Stimulated activated CD8-positive, alpha-beta memory T cell treated with anti-CD3 and anti-CD28 coated beads, Interleukin-7, amount 100 ng/mL, for 48 hours (primary cell): Measurements from ENCODE around the gene INPP5D.
A peak's percentile ranks its signal among the peaks of the same experiment; 100 is the strongest.
"Not testable (repeated sequence)": the region's sequence is repeated elsewhere in the genome, so short reads cannot be mapped to it uniquely, and the experiment has no call there.

Experiments used
- DNase-seq, 2 donors: peaks; one replicate each; pipeline ENCODE4 v3.0.0-alpha.2; 2020; ENCODE audit warnings: low read depth in 1 of 2; ENCODE audit errors: extremely low read depth in 1 of 2

INPP5D gene

GRCh38 chr2:233092432-233093165 lies 32.5 kb downstream of the INPP5D start:
- no peak for DNase-seq

- no peak for DNase-seq
Measured at GRCh38 chr2:233093166-233093448, 33.0 kb downstream of the INPP5D start.

GRCh38 chr2:233093721-233094120 lies 33.6 kb downstream of the INPP5D start:
- no peak for DNase-seq

GRCh38 chr2:233094614-233095013 lies 34.5 kb downstream of the INPP5D start:
- DNase-seq = no peak

GRCh38 chr2:233096006-233096405 lies 35.9 kb downstream of the INPP5D start:
- no peak for DNase-seq

- DNase-seq = no peak
Measured at GRCh38 chr2:233098618-233099017, 38.5 kb downstream of the INPP5D start.

GRCh38 chr2:233099820-233100191 lies 39.7 kb downstream of the INPP5D start:
- DNase-seq = not testable (repeated sequence)

- DNase-seq = peak; percentile 56 to 75
Measured at GRCh38 chr2:233100192-233100998, 40.3 kb downstream of the INPP5D start.

GRCh38 chr2:233101141-233101540 lies 41.0 kb downstream of the INPP5D start:
- DNase-seq = no peak

GRCh38 chr2:233101816-233102215 lies 41.7 kb downstream of the INPP5D start:
- no peak for DNase-seq

GRCh38 chr2:233105156-233105895 lies 45.2 kb downstream of the INPP5D start:
- no peak for DNase-seq

GRCh38 chr2:233105930-233106329 lies 45.8 kb downstream of the INPP5D start:
- DNase-seq = no peak

GRCh38 chr2:233107011-233107410 lies 46.9 kb downstream of the INPP5D start:
- DNase-seq = no peak

- no peak for DNase-seq
Measured at GRCh38 chr2:233107831-233108300, 47.7 kb downstream of the INPP5D start.

- no peak for DNase-seq
Measured at GRCh38 chr2:233108611-233109490, 48.7 kb downstream of the INPP5D start.

- DNase-seq = no peak
Measured at GRCh38 chr2:233111427-233111826, 51.3 kb downstream of the INPP5D start.

- DNase-seq = no peak
Measured at GRCh38 chr2:233112329-233112728, 52.2 kb downstream of the INPP5D start.

- DNase-seq = no peak
Measured at GRCh38 chr2:233112776-233113452, 52.8 kb downstream of the INPP5D start.

GRCh38 chr2:233114421-233114861 lies 54.3 kb downstream of the INPP5D start:
- DNase-seq = no peak

GRCh38 chr2:233115121-233115520 lies 55.0 kb downstream of the INPP5D start:
- no peak for DNase-seq
